Hepatic stellate cell (primary cell): ENCODE results near the gene MAGI2.
A peak's percentile ranks its signal among the peaks of the same experiment; 100 is the strongest.

Experiments
- DNase-seq: peaks from one replicate; pipeline ENCODE4 v3.0.0; 2011; ENCODE audit warnings: low spot score

Gene MAGI2

GRCh38 chr7:78140109-78140508 lies 1313.4 kb downstream of the MAGI2 start:
- DNase-seq, result no peak

- DNase-seq, result peak; percentile 45
These were observed 1314.1 kb downstream of the MAGI2 start for GRCh38 chr7:78139335-78139734.

- no peak for DNase-seq
These were observed 1318.7 kb downstream of the MAGI2 start for GRCh38 chr7:78134774-78135173.

GRCh38 chr7:78134256-78134655 lies 1319.2 kb downstream of the MAGI2 start:
- peak; percentile 67 for DNase-seq

GRCh38 chr7:78130446-78131215 lies 1322.8 kb downstream of the MAGI2 start:
- peak; percentile 17 for DNase-seq

- DNase-seq, result no peak
These were observed 1323.6 kb downstream of the MAGI2 start for GRCh38 chr7:78129865-78130264.

- no peak for DNase-seq
These were observed 1326.5 kb downstream of the MAGI2 start for GRCh38 chr7:78127009-78127408.

GRCh38 chr7:78125884-78126283 lies 1327.6 kb downstream of the MAGI2 start:
- peak; percentile 31 for DNase-seq

GRCh38 chr7:78124216-78124615 lies 1329.3 kb downstream of the MAGI2 start:
- no peak for DNase-seq

- DNase-seq, result no peak
These were observed 1331.6 kb downstream of the MAGI2 start for GRCh38 chr7:78121888-78122287.

- DNase-seq, result no peak
These were observed 1335.0 kb downstream of the MAGI2 start for GRCh38 chr7:78118470-78118869.

GRCh38 chr7:78115876-78116275 lies 1337.6 kb downstream of the MAGI2 start:
- no peak for DNase-seq

GRCh38 chr7:78114993-78115392 lies 1338.5 kb downstream of the MAGI2 start:
- no peak for DNase-seq

GRCh38 chr7:78112488-78112887 lies 1341.0 kb downstream of the MAGI2 start:
- no peak for DNase-seq

- no peak for DNase-seq
These were observed 1342.1 kb downstream of the MAGI2 start for GRCh38 chr7:78111386-78111785.

- no peak for DNase-seq
These were observed 1350.0 kb downstream of the MAGI2 start for GRCh38 chr7:78103475-78103874.

GRCh38 chr7:78101076-78101475 lies 1352.4 kb downstream of the MAGI2 start:
- DNase-seq, result no peak

GRCh38 chr7:78099715-78100394 lies 1353.6 kb downstream of the MAGI2 start:
- DNase-seq, result no peak

- peak; percentile 42 for DNase-seq
These were observed 1357.9 kb downstream of the MAGI2 start for GRCh38 chr7:78095549-78095948.

GRCh38 chr7:78092331-78092730 lies 1361.1 kb downstream of the MAGI2 start:
- DNase-seq, result no peak

GRCh38 chr7:78090616-78091015 lies 1362.9 kb downstream of the MAGI2 start:
- DNase-seq, result no peak

- DNase-seq, result peak; percentile 27
These were observed 1369.9 kb downstream of the MAGI2 start for GRCh38 chr7:78083476-78084120.

- DNase-seq, result no peak
These were observed 1370.9 kb downstream of the MAGI2 start for GRCh38 chr7:78082556-78082955.
